Measurements from ENCODE around the gene MAPK10. TPM values are rescaled to one million over a fixed set of nuclear protein-coding genes. Genes with fewer than 3 reads are reported as not detected.

Gene MAPK10
- total RNA-seq, 2 experiments from 2014 or later = 0.28 to 0.36 TPM

DNA sequence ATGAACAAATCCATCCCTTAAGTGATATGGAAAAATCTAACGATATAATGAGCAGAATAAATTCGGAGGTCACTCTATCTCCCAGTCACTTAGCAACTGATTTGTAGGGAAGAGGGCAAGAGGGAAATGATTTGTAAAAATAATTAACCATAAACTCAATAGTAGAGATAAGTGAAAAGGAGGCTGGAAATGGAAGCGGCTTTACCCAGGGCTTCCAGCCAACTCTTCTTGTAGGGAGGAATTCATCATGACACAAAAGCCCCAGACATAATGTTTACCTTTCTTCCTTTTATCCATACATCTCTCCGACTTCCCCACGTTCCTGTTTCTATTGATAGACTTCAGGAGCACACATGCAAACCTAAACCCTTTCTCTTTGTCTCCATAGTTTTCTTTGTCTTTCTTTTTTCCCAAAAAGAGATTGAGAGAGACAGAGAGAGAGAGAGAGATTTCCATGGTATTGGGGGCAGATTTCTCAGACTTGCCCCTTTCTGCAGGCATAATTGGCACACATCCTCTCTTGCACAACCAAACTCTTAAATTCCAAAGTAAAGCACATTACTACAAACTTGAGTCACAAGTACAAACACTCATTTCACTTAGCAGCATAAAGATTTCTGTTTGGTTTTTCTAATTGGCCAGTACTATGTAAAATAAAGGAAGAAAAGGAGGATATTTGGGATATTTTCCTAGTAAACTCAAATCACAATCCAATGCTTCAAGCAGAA, 140.9 kb downstream of the MAPK10 start:
- no peaks in the 10 kb centered on the region for H3K4me1 Mint-ChIP-seq (ENCODE audit: low read depth)
- H3K36me3 Mint-ChIP-seq (ENCODE audit: low read depth) = no peaks in the 10 kb centered on the region
- intact Hi-C loops (cut with DNase I, micrococcal nuclease) = no loop called here
- peaks cover 5% of the 10 kb centered on the region for H3K9me3 Mint-ChIP-seq
- ATAC-seq (ENCODE audit: poor library complexity) = no peak
- no peak overlapping the region for H3K4me3 ChIP-seq (ENCODE audit: low read length)
- H3K27ac ChIP-seq (ENCODE audit: low read depth in 1 of 2, low read length in 2 of 2) = no peak overlapping the region
- CTCF ChIA-PET = no interaction called here
- POLR2A ChIA-PET = no interaction called here
- peaks cover 0 to 4% of the 10 kb centered on the region in 2 experiments for H3K9me3 ChIP-seq (ENCODE audit: control insufficient read depth in 1 of 2, insufficient read depth in 1 of 2, low read length in 2 of 2)
- H3K4me1 ChIP-seq (ENCODE audit: insufficient read depth, low read length) = no peaks in the 10 kb centered on the region
- no peak overlapping the region for H3K27ac Mint-ChIP-seq
- no peaks in the 10 kb centered on the region for H3K27me3 ChIP-seq (ENCODE audit: control insufficient read depth in 1 of 2, insufficient read depth in 2 of 2, low read length in 2 of 2)
- H3K27me3 Mint-ChIP-seq = no peaks in the 10 kb centered on the region
- DNase-seq = no peak
- TF ChIP-seq CTCF (IDR thresholded peaks at IDR 0.05) = no peak
- no peak overlapping the region for H3K4me3 Mint-ChIP-seq
- H3K36me3 ChIP-seq (ENCODE audit: insufficient read depth, low read length) = no peaks in the 10 kb centered on the region

DNA sequence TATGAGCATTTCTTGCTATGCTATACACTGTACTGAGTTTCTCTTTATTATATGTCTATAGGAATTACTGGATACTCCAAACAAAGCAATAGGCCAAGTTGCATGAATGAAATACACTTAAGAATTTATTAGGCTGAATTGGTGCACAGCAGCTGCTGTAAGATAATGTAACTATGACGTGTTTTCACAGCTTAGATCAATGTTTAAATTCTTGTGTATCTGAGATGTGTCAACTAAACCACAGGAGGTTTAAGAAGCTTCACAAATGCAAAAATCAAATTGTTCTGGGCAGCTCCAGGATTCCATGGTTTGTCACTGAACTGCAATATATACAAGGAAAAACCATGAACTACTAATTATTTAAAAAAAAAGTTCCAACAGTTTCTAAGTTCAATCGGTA, 156.7 kb downstream of the MAPK10 start:
- Histone ChIP-seq H3K27ac (ENCODE audit: low read depth in 1 of 2, low read length in 2 of 2) (no peak overlapping the region), H3K36me3 (ENCODE audit: insufficient read depth, low read length) (no peaks in the 10 kb centered on the region), H3K4me3 (ENCODE audit: low read length) (no peak overlapping the region), H3K4me1 (ENCODE audit: insufficient read depth, low read length) (no peaks in the 10 kb centered on the region), H3K9me3 (ENCODE audit: control insufficient read depth in 1 of 2, insufficient read depth in 1 of 2, low read length in 2 of 2) (no peaks in the 10 kb centered on the region), H3K27me3 (ENCODE audit: control insufficient read depth in 1 of 2, insufficient read depth in 2 of 2, low read length in 2 of 2) (no peaks in the 10 kb centered on the region)
- no peaks in the 10 kb centered on the region for H3K27me3 Mint-ChIP-seq
- H3K9me3 Mint-ChIP-seq = no peaks in the 10 kb centered on the region
- no peak overlapping the region for H3K4me3 Mint-ChIP-seq
- no peak for ATAC-seq (ENCODE audit: poor library complexity)
- intact Hi-C loops (cut with DNase I, micrococcal nuclease) = no loop called here
- no peak for TF ChIP-seq CTCF (IDR thresholded peaks at IDR 0.05)
- ChIA-PET CTCF (no interaction called here), POLR2A (no interaction called here)
- no peak overlapping the region for H3K27ac Mint-ChIP-seq
- H3K36me3 Mint-ChIP-seq (ENCODE audit: low read depth) = no peaks in the 10 kb centered on the region
- no peaks in the 10 kb centered on the region for H3K4me1 Mint-ChIP-seq (ENCODE audit: low read depth)
- no peak for DNase-seq

GRCh38 chr4:86185659-86186058, 174.2 kb downstream of the MAPK10 start:
- Histone ChIP-seq H3K27ac (ENCODE audit: low read depth in 1 of 2, low read length in 2 of 2) (no peak overlapping the region), H3K4me3 (ENCODE audit: low read length) (no peak overlapping the region), H3K27me3 (ENCODE audit: control insufficient read depth in 1 of 2, insufficient read depth in 2 of 2, low read length in 2 of 2) (no peaks in the 10 kb centered on the region), H3K4me1 (ENCODE audit: insufficient read depth, low read length) (no peaks in the 10 kb centered on the region), H3K36me3 (ENCODE audit: insufficient read depth, low read length) (no peaks in the 10 kb centered on the region), H3K9me3 (ENCODE audit: control insufficient read depth in 1 of 2, insufficient read depth in 1 of 2, low read length in 2 of 2) (no peaks in the 10 kb centered on the region)
- DNase-seq (no peak), ATAC-seq (ENCODE audit: poor library complexity) (no peak)
- CTCF ChIA-PET = no interaction called here
- intact Hi-C loops (cut with DNase I, micrococcal nuclease) = no loop called here
- no peak overlapping the region for H3K27ac Mint-ChIP-seq
- no peaks in the 10 kb centered on the region for H3K4me1 Mint-ChIP-seq (ENCODE audit: low read depth)
- TF ChIP-seq CTCF (IDR thresholded peaks at IDR 0.05) = no peak
- H3K27me3 Mint-ChIP-seq = no peaks in the 10 kb centered on the region
- no peak overlapping the region for H3K4me3 Mint-ChIP-seq
- POLR2A ChIA-PET = no interaction called here
- no peaks in the 10 kb centered on the region for H3K36me3 Mint-ChIP-seq (ENCODE audit: low read depth)
- peaks cover 7% of the 10 kb centered on the region for H3K9me3 Mint-ChIP-seq
